Measurements from ENCODE around the gene HSPA12A.

HSPA12A gene

DNA sequence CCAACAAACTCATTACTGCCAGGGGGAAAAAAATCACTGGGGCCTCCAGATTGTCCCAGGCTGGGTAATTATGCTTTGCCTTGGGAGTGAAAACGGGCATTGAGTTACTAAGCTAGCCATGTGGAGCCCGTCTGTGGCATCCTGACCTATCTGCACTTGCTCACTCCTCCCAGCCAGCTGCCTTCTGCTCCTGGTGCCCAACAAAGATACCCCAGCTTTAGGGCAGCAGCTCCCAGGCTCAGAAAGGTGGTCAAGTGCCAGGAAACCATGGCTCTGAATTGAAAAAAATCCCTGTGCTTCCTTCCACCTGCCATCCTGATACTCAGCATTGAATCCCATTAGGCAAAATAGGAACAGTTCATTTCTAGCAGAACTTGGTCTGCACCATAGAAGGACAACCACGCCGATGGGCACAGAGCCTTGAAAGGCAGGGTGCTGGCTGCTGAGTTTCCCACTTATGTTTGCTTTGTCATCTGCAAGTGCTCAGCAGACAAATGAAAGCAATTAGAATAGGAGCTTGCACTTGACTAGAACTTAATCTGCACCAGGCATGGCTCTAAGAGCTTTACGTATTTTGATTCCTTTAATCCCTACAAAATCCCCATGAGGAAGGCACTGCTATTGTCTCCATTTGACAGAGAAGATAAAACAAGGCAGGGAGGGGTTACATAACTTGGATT lies 42.8 kb downstream of the HSPA12A start:
- Histone ChIP-seq H3K4me1 (ENCODE audit: control extremely low read depth in 1 of 4, control insufficient read depth in 4 of 4, insufficient read depth in 4 of 4, low read length in 3 of 4) (no peaks in the 10 kb centered on the region), H3K4me3 (ENCODE audit: control insufficient read depth in 1 of 7, extremely low read depth in 1 of 7, insufficient read depth in 4 of 7, low read depth in 2 of 7, low read length in 6 of 7) (no peak overlapping the region), H3K9me3 (ENCODE audit: control extremely low read depth in 1 of 5, control insufficient read depth in 4 of 5, insufficient read depth in 2 of 5, low read depth in 1 of 5, low read length in 4 of 5) (no peaks in the 10 kb centered on the region), H3K27me3 (replicated peaks in 2 of 5; ENCODE audit: control insufficient read depth in 4 of 5, insufficient read depth in 5 of 5, low read length in 4 of 5) (peaks cover 0 to 16% (median 3%) of the 10 kb centered on the region in 5 experiments), H3K27ac (ENCODE audit: insufficient read depth in 1 of 2, low read depth in 1 of 2, low read length in 2 of 2, poor library complexity in 1 of 2, severe bottlenecking in 2 of 2) (no peak overlapping the region), H3K36me3 (ENCODE audit: control insufficient read depth in 4 of 4, insufficient read depth in 4 of 4, low read length in 3 of 4) (no peaks in the 10 kb centered on the region)
- 82% methylated on average over 5 of the region's 5 CpGs for WGBS (ENCODE audit: insufficient coverage)
- no peak for DNase-seq
- POLR2A ChIA-PET: no interaction called here
- CTCF ChIA-PET: interaction anchor here (1.5 kb wide), 1 partner anchor 9 kb away, joined by 4 read pairs; no protein-coding TSS in a partner anchor

DNA sequence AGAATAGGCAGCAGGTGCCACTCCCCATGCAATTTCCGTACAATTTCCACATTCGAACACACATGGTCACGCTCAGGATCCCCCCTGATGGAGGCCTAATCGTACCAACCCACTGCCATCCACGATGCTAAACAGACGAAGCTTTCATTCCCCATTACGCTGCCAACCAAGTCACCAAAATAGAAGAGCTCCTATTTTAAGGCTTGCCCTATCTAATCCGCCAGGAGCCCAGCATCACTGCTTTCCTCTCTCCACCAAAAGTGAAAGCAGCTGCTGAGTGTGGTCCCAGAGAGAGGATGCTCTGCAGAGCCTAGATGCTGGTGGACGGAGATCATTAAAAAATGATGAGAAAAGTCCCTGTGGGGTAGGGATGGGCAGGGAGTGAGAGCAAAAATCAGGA lies 43.3 kb downstream of the HSPA12A start:
- WGBS (ENCODE audit: insufficient coverage): 98% methylated on average over 8 of the region's 9 CpGs
- no peak for DNase-seq
- no peak overlapping the region for H3K4me3 ChIP-seq (ENCODE audit: control insufficient read depth in 1 of 7, extremely low read depth in 1 of 7, insufficient read depth in 4 of 7, low read depth in 2 of 7, low read length in 6 of 7)
- no peaks in the 10 kb centered on the region for H3K9me3 ChIP-seq (ENCODE audit: control extremely low read depth in 1 of 5, control insufficient read depth in 4 of 5, insufficient read depth in 2 of 5, low read depth in 1 of 5, low read length in 4 of 5)
- ChIA-PET CTCF (no interaction called here), POLR2A (no interaction called here)
- no peaks in the 10 kb centered on the region for H3K36me3 ChIP-seq (ENCODE audit: control insufficient read depth in 4 of 4, insufficient read depth in 4 of 4, low read length in 3 of 4)
- no peak overlapping the region for H3K27ac ChIP-seq (ENCODE audit: insufficient read depth in 1 of 2, low read depth in 1 of 2, low read length in 2 of 2, poor library complexity in 1 of 2, severe bottlenecking in 2 of 2)
- peaks cover 0 to 16% (median 3%) of the 10 kb centered on the region in 5 experiments for H3K27me3 ChIP-seq (replicated peaks in 2 of 5; ENCODE audit: control insufficient read depth in 4 of 5, insufficient read depth in 5 of 5, low read length in 4 of 5)
- no peaks in the 10 kb centered on the region for H3K4me1 ChIP-seq (ENCODE audit: control extremely low read depth in 1 of 4, control insufficient read depth in 4 of 4, insufficient read depth in 4 of 4, low read length in 3 of 4)

DNA sequence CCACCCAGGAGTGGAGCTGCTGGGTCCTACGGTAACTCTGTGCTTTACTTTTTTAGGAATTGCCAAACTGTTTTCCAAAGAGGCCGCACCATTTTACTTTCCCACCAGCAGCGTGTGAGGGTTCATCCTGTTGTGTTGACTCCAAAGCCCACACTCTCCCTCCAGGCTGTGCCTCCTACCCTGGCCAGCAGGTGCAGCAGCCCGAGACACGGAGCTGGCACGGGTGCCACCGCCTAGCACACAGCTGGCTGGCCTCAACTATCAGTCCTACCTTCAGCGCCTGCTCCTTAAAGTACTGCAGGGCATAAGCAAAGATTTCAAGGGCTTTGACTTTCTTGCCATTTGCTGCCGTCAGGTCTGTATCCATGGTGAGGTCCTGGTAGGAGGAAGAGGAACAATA lies 44.0 kb downstream of the HSPA12A start:
- Histone ChIP-seq H3K9me3 (ENCODE audit: control extremely low read depth in 1 of 5, control insufficient read depth in 4 of 5, insufficient read depth in 2 of 5, low read depth in 1 of 5, low read length in 4 of 5) (no peaks in the 10 kb centered on the region), H3K4me3 (ENCODE audit: control insufficient read depth in 1 of 7, extremely low read depth in 1 of 7, insufficient read depth in 4 of 7, low read depth in 2 of 7, low read length in 6 of 7) (no peak overlapping the region), H3K27me3 (replicated peaks in 2 of 5; ENCODE audit: control insufficient read depth in 4 of 5, insufficient read depth in 5 of 5, low read length in 4 of 5) (peaks cover 0 to 16% (median 3%) of the 10 kb centered on the region in 5 experiments), H3K36me3 (ENCODE audit: control insufficient read depth in 4 of 4, insufficient read depth in 4 of 4, low read length in 3 of 4) (no peaks in the 10 kb centered on the region), H3K4me1 (ENCODE audit: control extremely low read depth in 1 of 4, control insufficient read depth in 4 of 4, insufficient read depth in 4 of 4, low read length in 3 of 4) (no peaks in the 10 kb centered on the region), H3K27ac (ENCODE audit: insufficient read depth in 1 of 2, low read depth in 1 of 2, low read length in 2 of 2, poor library complexity in 1 of 2, severe bottlenecking in 2 of 2) (no peak overlapping the region)
- no peak for DNase-seq
- WGBS (ENCODE audit: insufficient coverage): 88% methylated on average over 9 of the region's 9 CpGs
- ChIA-PET POLR2A (no interaction called here), CTCF (no interaction called here)

DNA sequence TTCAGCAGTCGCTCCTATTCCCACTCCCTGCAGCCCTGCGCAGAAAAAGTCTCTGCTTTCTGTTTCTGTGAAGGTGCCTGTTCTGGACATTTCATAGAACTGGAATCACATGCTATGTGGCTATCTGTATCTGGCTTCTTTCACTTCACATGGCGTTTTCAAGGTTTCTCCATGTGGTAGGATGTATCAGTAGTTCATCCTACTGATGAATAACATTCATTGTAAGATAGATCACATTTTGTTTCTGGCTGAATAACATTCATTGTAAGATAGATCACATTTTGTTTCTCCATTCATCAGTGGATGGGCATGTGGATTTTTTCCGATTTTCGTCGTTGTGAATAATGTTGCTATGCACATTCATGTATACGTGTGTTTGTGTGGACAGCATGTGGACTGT lies 44.5 kb downstream of the HSPA12A start:
- H3K4me1 ChIP-seq (ENCODE audit: control extremely low read depth in 1 of 4, control insufficient read depth in 4 of 4, insufficient read depth in 4 of 4, low read length in 3 of 4): no peaks in the 10 kb centered on the region
- H3K9me3 ChIP-seq (ENCODE audit: control extremely low read depth in 1 of 5, control insufficient read depth in 4 of 5, insufficient read depth in 2 of 5, low read depth in 1 of 5, low read length in 4 of 5): no peaks in the 10 kb centered on the region
- CTCF ChIA-PET: interaction anchor here (1.2 kb wide), 1 partner anchor 16 kb away, joined by 6 read pairs; no protein-coding TSS in a partner anchor
- POLR2A ChIA-PET: no interaction called here
- no peak overlapping the region for H3K4me3 ChIP-seq (ENCODE audit: control insufficient read depth in 1 of 7, extremely low read depth in 1 of 7, insufficient read depth in 4 of 7, low read depth in 2 of 7, low read length in 6 of 7)
- H3K36me3 ChIP-seq (ENCODE audit: control insufficient read depth in 4 of 4, insufficient read depth in 4 of 4, low read length in 3 of 4): no peaks in the 10 kb centered on the region
- 90% methylated on average over 2 of the region's 7 CpGs for WGBS (ENCODE audit: insufficient coverage)
- no peak for DNase-seq
- peaks cover 0 to 16% (median 3%) of the 10 kb centered on the region in 5 experiments for H3K27me3 ChIP-seq (replicated peaks in 2 of 5; ENCODE audit: control insufficient read depth in 4 of 5, insufficient read depth in 5 of 5, low read length in 4 of 5)
- no peak overlapping the region for H3K27ac ChIP-seq (ENCODE audit: insufficient read depth in 1 of 2, low read depth in 1 of 2, low read length in 2 of 2, poor library complexity in 1 of 2, severe bottlenecking in 2 of 2)

DNA sequence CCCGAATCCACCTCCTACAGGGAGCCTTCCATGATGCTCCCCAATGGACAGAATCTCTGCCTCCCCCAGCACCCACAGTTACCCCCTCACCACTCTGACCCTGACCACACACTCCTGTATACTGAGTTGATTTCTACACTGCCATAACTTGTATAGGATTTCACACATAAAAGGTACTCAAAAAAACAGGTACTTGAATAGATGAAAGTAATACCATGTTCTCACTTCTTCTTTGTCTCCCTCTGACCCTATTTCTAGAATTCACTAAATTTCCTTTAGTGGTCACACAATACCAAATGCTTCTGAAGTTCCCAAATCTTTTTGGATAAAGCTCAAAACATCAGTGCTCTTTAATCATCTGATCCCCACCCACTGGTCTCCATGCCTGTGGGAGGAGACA lies 45.4 kb downstream of the HSPA12A start:
- no peak overlapping the region for H3K27ac ChIP-seq (ENCODE audit: insufficient read depth in 1 of 2, low read depth in 1 of 2, low read length in 2 of 2, poor library complexity in 1 of 2, severe bottlenecking in 2 of 2)
- no peaks in the 10 kb centered on the region for H3K4me1 ChIP-seq (ENCODE audit: control extremely low read depth in 1 of 4, control insufficient read depth in 4 of 4, insufficient read depth in 4 of 4, low read length in 3 of 4)
- no peak overlapping the region for H3K4me3 ChIP-seq (ENCODE audit: control insufficient read depth in 1 of 7, extremely low read depth in 1 of 7, insufficient read depth in 4 of 7, low read depth in 2 of 7, low read length in 6 of 7)
- peaks cover 0 to 16% (median 3%) of the 10 kb centered on the region in 5 experiments for H3K27me3 ChIP-seq (replicated peaks in 2 of 5; ENCODE audit: control insufficient read depth in 4 of 5, insufficient read depth in 5 of 5, low read length in 4 of 5)
- no peaks in the 10 kb centered on the region for H3K9me3 ChIP-seq (ENCODE audit: control extremely low read depth in 1 of 5, control insufficient read depth in 4 of 5, insufficient read depth in 2 of 5, low read depth in 1 of 5, low read length in 4 of 5)
- no peak for DNase-seq
- no peaks in the 10 kb centered on the region for H3K36me3 ChIP-seq (ENCODE audit: control insufficient read depth in 4 of 4, insufficient read depth in 4 of 4, low read length in 3 of 4)
- ChIA-PET CTCF (interaction anchor here (1.2 kb wide), 2 partner anchors 10 to 15 kb away, joined by 4 to 6 read pairs; no protein-coding TSS in a partner anchor), POLR2A (no interaction called here)
- WGBS (ENCODE audit: insufficient coverage): 100% methylated on average over 1 of the region's 1 CpG

DNA sequence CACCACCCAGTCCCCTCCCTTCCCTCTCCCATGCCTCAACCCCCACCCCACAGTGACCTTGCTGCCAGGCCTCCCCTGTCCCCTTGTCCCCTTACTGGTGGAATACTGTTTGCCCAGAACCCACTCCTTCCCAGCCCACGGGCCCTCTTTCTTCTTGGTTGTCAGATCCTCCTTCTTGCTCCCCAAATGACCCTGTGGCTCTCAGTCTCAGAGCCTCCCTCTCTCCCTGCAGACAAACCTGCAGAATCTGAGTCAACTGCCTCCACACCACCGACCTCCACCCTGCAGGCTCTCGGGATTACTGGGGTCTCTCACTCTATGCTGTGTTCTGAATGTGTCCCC lies 47.5 kb downstream of the HSPA12A start:
- no peaks in the 10 kb centered on the region for H3K36me3 ChIP-seq (ENCODE audit: control insufficient read depth in 4 of 4, insufficient read depth in 4 of 4, low read length in 3 of 4)
- H3K27me3 ChIP-seq (replicated peaks in 2 of 5; ENCODE audit: control insufficient read depth in 4 of 5, insufficient read depth in 5 of 5, low read length in 4 of 5): peaks cover 0 to 16% (median 4%) of the 10 kb centered on the region in 5 experiments
- no peak overlapping the region for H3K4me3 ChIP-seq (ENCODE audit: control insufficient read depth in 1 of 7, extremely low read depth in 1 of 7, insufficient read depth in 4 of 7, low read depth in 2 of 7, low read length in 6 of 7)
- DNase-seq: no peak
- H3K27ac ChIP-seq (ENCODE audit: insufficient read depth in 1 of 2, low read depth in 1 of 2, low read length in 2 of 2, poor library complexity in 1 of 2, severe bottlenecking in 2 of 2): no peak overlapping the region
- POLR2A ChIA-PET: no interaction called here
- CTCF ChIA-PET: no interaction called here
- no peaks in the 10 kb centered on the region for H3K9me3 ChIP-seq (ENCODE audit: control extremely low read depth in 1 of 5, control insufficient read depth in 4 of 5, insufficient read depth in 2 of 5, low read depth in 1 of 5, low read length in 4 of 5)
- H3K4me1 ChIP-seq (ENCODE audit: control extremely low read depth in 1 of 4, control insufficient read depth in 4 of 4, insufficient read depth in 4 of 4, low read length in 3 of 4): no peaks in the 10 kb centered on the region
- WGBS (ENCODE audit: insufficient coverage): 100% methylated on average over 3 of the region's 3 CpGs

DNA sequence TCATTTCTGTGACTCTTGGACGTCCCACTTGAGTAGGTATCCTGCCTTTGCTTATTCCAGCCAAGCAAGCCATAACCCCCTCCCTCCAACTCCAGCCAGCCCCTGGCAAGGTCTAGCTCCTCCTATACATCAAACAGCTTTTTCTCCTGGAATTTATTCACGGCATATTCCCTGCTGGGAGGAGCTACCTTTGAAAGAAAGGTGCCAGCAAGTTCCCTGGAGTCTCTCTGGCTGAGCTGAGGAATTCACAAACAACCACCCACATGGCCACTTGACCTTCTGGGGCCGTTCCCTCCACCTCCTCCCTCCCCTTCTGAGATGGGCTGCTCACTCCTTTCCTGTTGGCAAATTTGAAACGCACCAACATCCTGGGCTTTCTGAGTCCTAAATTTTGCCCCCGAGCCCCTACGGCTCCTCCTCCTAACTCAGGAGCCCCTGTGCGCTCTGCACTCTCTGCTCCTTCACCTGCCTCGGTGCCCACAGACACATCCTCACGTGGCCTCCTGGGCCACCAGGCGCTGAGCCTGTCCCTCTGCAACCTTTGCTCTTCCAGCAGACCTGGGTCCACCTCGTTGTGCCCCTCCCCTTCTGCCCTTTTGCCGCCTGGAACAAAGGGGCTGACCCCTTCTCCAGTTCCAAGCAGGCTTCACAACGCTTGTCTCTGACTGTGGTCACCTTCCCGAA lies 48.0 kb downstream of the HSPA12A start:
- Histone ChIP-seq H3K4me3 (ENCODE audit: control insufficient read depth in 1 of 7, extremely low read depth in 1 of 7, insufficient read depth in 4 of 7, low read depth in 2 of 7, low read length in 6 of 7) (no peak overlapping the region), H3K27ac (ENCODE audit: insufficient read depth in 1 of 2, low read depth in 1 of 2, low read length in 2 of 2, poor library complexity in 1 of 2, severe bottlenecking in 2 of 2) (no peak overlapping the region), H3K4me1 (ENCODE audit: control extremely low read depth in 1 of 4, control insufficient read depth in 4 of 4, insufficient read depth in 4 of 4, low read length in 3 of 4) (no peaks in the 10 kb centered on the region), H3K36me3 (ENCODE audit: control insufficient read depth in 4 of 4, insufficient read depth in 4 of 4, low read length in 3 of 4) (no peaks in the 10 kb centered on the region), H3K9me3 (ENCODE audit: control extremely low read depth in 1 of 5, control insufficient read depth in 4 of 5, insufficient read depth in 2 of 5, low read depth in 1 of 5, low read length in 4 of 5) (no peaks in the 10 kb centered on the region), H3K27me3 (replicated peaks in 2 of 5; ENCODE audit: control insufficient read depth in 4 of 5, insufficient read depth in 5 of 5, low read length in 4 of 5) (peaks cover 0 to 15% (median 4%) of the 10 kb centered on the region in 5 experiments)
- 89% methylated on average over 12 of the region's 14 CpGs for WGBS (ENCODE audit: insufficient coverage)
- DNase-seq: no peak
- ChIA-PET POLR2A (no interaction called here), CTCF (interaction anchor here (1.5 kb wide), 1 partner anchor 12 kb away, joined by 3 read pairs; no protein-coding TSS in a partner anchor)

Data from common myeloid progenitor, CD34-positive (primary cell).